Memory B cell (primary cell): Measurements from ENCODE around the gene FRYL.
"Not testable (repeated sequence)": the region's sequence is repeated elsewhere in the genome, so short reads cannot be mapped to it uniquely, and the experiment has no call there.

Experiments used
- ATAC-seq: fragments of 150-1000 bp; cut with Tn5 transposase; 2 replicates; pipeline ENCODE4 v1.10.0; 2021; ENCODE audit warnings: low read depth, mild to moderate bottlenecking, moderate library complexity
- DNase-seq, 2 donors: peaks; one replicate each; pipeline ENCODE4 v3.0.0; 2022; ENCODE audit warnings: low spot score in 2 of 2
- H3K27ac Mint-ChIP-seq: one replicate; pipeline ENCODE4 v1.8.0; 2022; ENCODE audit warnings: mild to moderate bottlenecking, moderate library complexity, mixed read lengths
- H3K27me3 Mint-ChIP-seq: one replicate; pipeline ENCODE4 v1.8.0; 2022; ENCODE audit warnings: mixed read lengths
- H3K36me3 Mint-ChIP-seq: one replicate; pipeline ENCODE4 v1.8.0; 2022; ENCODE audit warnings: mild to moderate bottlenecking, mixed read lengths
- H3K4me1 Mint-ChIP-seq: one replicate; pipeline ENCODE4 v1.8.0; 2022; ENCODE audit warnings: mixed read lengths
- H3K4me3 Mint-ChIP-seq: one replicate; pipeline ENCODE4 v1.8.0; 2022; ENCODE audit warnings: mild to moderate bottlenecking, moderate library complexity, mixed read lengths
- H3K9me3 Mint-ChIP-seq: one replicate; pipeline ENCODE4 v1.8.0; 2022; ENCODE audit warnings: mixed read lengths

Gene FRYL

GRCh38 chr4:48779998-48780864 lies at the start of gene FRYL:
TSS of gene FRYL (minus strand) at chr4:48780279. CDS start at chr4:48634410, 145,869 bp downstream.
- Mint-ChIP-seq H3K9me3 (no peaks in the 10 kb centered on the region), H3K4me1 (peaks cover 20% of the 10 kb centered on the region), H3K27ac (peak within 1 kb of the TSS; percentile 82), H3K36me3 (no peaks in the 10 kb centered on the region), H3K27me3 (no peaks in the 10 kb centered on the region), H3K4me3 (peak within 1 kb of the TSS; percentile 100)
- peak; percentile 75 for ATAC-seq
- peak; percentile 79 for DNase-seq

- H3K9me3 Mint-ChIP-seq: no peaks in the 10 kb centered on the region
- H3K27me3 Mint-ChIP-seq: peaks cover 2% of the 10 kb centered on the region
- no peak overlapping the region for H3K27ac Mint-ChIP-seq
- H3K4me1 Mint-ChIP-seq: peaks cover 8% of the 10 kb centered on the region
- H3K36me3 Mint-ChIP-seq: peaks cover 2% of the 10 kb centered on the region
- H3K4me3 Mint-ChIP-seq: no peak overlapping the region
- ATAC-seq (no peak), DNase-seq (no peak)
Measured at GRCh38 chr4:48827622-48828021, 47.5 kb upstream of the FRYL start.

- H3K36me3 Mint-ChIP-seq, H3K9me3 Mint-ChIP-seq, H3K27ac Mint-ChIP-seq, H3K27me3 Mint-ChIP-seq, DNase-seq, ATAC-seq: not testable (repeated sequence)
- peaks cover 10% of the 10 kb centered on the region for H3K4me1 Mint-ChIP-seq
- H3K4me3 Mint-ChIP-seq: peak overlapping the region; percentile 39
Measured at GRCh38 chr4:48821431-48821830, 41.4 kb upstream of the FRYL start.

- H3K36me3 Mint-ChIP-seq: no peaks in the 10 kb centered on the region
- H3K4me3 Mint-ChIP-seq: no peak overlapping the region
- H3K4me1 Mint-ChIP-seq: peaks cover 17% of the 10 kb centered on the region
- H3K27me3 Mint-ChIP-seq: no peaks in the 10 kb centered on the region
- no peak overlapping the region for H3K27ac Mint-ChIP-seq
- H3K9me3 Mint-ChIP-seq: no peaks in the 10 kb centered on the region
- no peak for ATAC-seq
- no peak for DNase-seq
Measured at GRCh38 chr4:48816971-48817370, 36.9 kb upstream of the FRYL start.

- Mint-ChIP-seq H3K4me3 (peak overlapping the region; percentile 53), H3K4me1 (peaks cover 17% of the 10 kb centered on the region)
- not testable (repeated sequence) for DNase-seq, H3K9me3 Mint-ChIP-seq, H3K27ac Mint-ChIP-seq, H3K36me3 Mint-ChIP-seq, H3K27me3 Mint-ChIP-seq, ATAC-seq
Measured at GRCh38 chr4:48816297-48816696, 36.2 kb upstream of the FRYL start.

GRCh38 chr4:48815483-48815882 lies 35.4 kb upstream of the FRYL start:
- H3K4me1 Mint-ChIP-seq: peaks cover 15% of the 10 kb centered on the region

GRCh38 chr4:48813964-48814363 lies 33.9 kb upstream of the FRYL start:
- H3K27ac Mint-ChIP-seq: no peak overlapping the region
- H3K4me3 Mint-ChIP-seq: no peak overlapping the region
- ATAC-seq (no peak), DNase-seq (no peak)
- H3K36me3 Mint-ChIP-seq: peaks cover 2% of the 10 kb centered on the region
- no peaks in the 10 kb centered on the region for H3K9me3 Mint-ChIP-seq
- H3K27me3 Mint-ChIP-seq: no peaks in the 10 kb centered on the region
- H3K4me1 Mint-ChIP-seq: peaks cover 15% of the 10 kb centered on the region

More at GRCh38 chr4:48815483-48815882, 35.4 kb upstream of the FRYL start:
- no peak for DNase-seq
- Mint-ChIP-seq H3K27ac (peak overlapping the region; percentile 46), H3K27me3 (no peaks in the 10 kb centered on the region), H3K36me3 (peaks cover 2% of the 10 kb centered on the region), H3K4me3 (peak overlapping the region; percentile 53), H3K9me3 (no peaks in the 10 kb centered on the region)
- peak; percentile 82 for ATAC-seq

GRCh38 chr4:48812866-48813265 lies 32.8 kb upstream of the FRYL start:
- H3K9me3 Mint-ChIP-seq: no peaks in the 10 kb centered on the region
- H3K27ac Mint-ChIP-seq: no peak overlapping the region
- no peaks in the 10 kb centered on the region for H3K27me3 Mint-ChIP-seq
- ATAC-seq (no peak), DNase-seq (no peak)
- no peak overlapping the region for H3K4me3 Mint-ChIP-seq
- peaks cover 2% of the 10 kb centered on the region for H3K36me3 Mint-ChIP-seq
- peaks cover 15% of the 10 kb centered on the region for H3K4me1 Mint-ChIP-seq

- DNase-seq: no peak
Measured at GRCh38 chr4:48804584-48805301, 24.7 kb upstream of the FRYL start.

GRCh38 chr4:48801016-48801715 lies 21.1 kb upstream of the FRYL start:
- no peak overlapping the region for H3K27ac Mint-ChIP-seq
- H3K4me3 Mint-ChIP-seq: no peak overlapping the region
- no peaks in the 10 kb centered on the region for H3K4me1 Mint-ChIP-seq
- no peaks in the 10 kb centered on the region for H3K9me3 Mint-ChIP-seq
- DNase-seq: no peak
- H3K36me3 Mint-ChIP-seq: peaks cover 2% of the 10 kb centered on the region
- peaks cover 3% of the 10 kb centered on the region for H3K27me3 Mint-ChIP-seq
- ATAC-seq: no peak

More at GRCh38 chr4:48804584-48805301, 24.7 kb upstream of the FRYL start:
- no peaks in the 10 kb centered on the region for H3K9me3 Mint-ChIP-seq
- ATAC-seq: no peak
- no peaks in the 10 kb centered on the region for H3K4me1 Mint-ChIP-seq
- H3K27me3 Mint-ChIP-seq: no peaks in the 10 kb centered on the region
- H3K4me3 Mint-ChIP-seq: no peak overlapping the region
- no peak overlapping the region for H3K27ac Mint-ChIP-seq
- H3K36me3 Mint-ChIP-seq: no peaks in the 10 kb centered on the region

GRCh38 chr4:48800155-48800554 lies 20.1 kb upstream of the FRYL start:
- H3K27ac Mint-ChIP-seq, H3K4me3 Mint-ChIP-seq, H3K9me3 Mint-ChIP-seq, DNase-seq, ATAC-seq, H3K27me3 Mint-ChIP-seq, H3K36me3 Mint-ChIP-seq, H3K4me1 Mint-ChIP-seq: not testable (repeated sequence)

GRCh38 chr4:48799157-48799556 lies 19.1 kb upstream of the FRYL start:
- H3K27me3 Mint-ChIP-seq: peaks cover 3% of the 10 kb centered on the region
- DNase-seq (no peak), ATAC-seq (no peak)
- no peaks in the 10 kb centered on the region for H3K9me3 Mint-ChIP-seq
- peaks cover 2% of the 10 kb centered on the region for H3K36me3 Mint-ChIP-seq
- peaks cover 7% of the 10 kb centered on the region for H3K4me1 Mint-ChIP-seq
- no peak overlapping the region for H3K27ac Mint-ChIP-seq
- no peak overlapping the region for H3K4me3 Mint-ChIP-seq

GRCh38 chr4:48798117-48798516 lies 18.0 kb upstream of the FRYL start:
- ATAC-seq: no peak
- no peak overlapping the region for H3K4me3 Mint-ChIP-seq
- H3K9me3 Mint-ChIP-seq: no peaks in the 10 kb centered on the region
- H3K27me3 Mint-ChIP-seq: peaks cover 3% of the 10 kb centered on the region
- peaks cover 7% of the 10 kb centered on the region for H3K4me1 Mint-ChIP-seq
- H3K27ac Mint-ChIP-seq: no peak overlapping the region
- no peak for DNase-seq
- H3K36me3 Mint-ChIP-seq: peaks cover 2% of the 10 kb centered on the region
